ENCODE results near the gene S100A6.
A peak's percentile ranks its signal among the peaks of the same experiment; 100 is the strongest.
"Not testable (repeated sequence)": the region's sequence is repeated elsewhere in the genome, so short reads cannot be mapped to it uniquely, and the experiment has no call there.

S100A6 gene

GRCh38 chr1:153563483-153563901 is 27.7 kb upstream of the S100A6 start:
- DNase-seq, result no peak

GRCh38 chr1:153562021-153562420 is 26.2 kb upstream of the S100A6 start:
- not testable (repeated sequence) for DNase-seq

GRCh38 chr1:153561466-153561985 is 25.7 kb upstream of the S100A6 start:
- no peak for DNase-seq

GRCh38 chr1:153560771-153561465 is 25.1 kb upstream of the S100A6 start:
- DNase-seq, result no peak

- no peak for DNase-seq
Observed at GRCh38 chr1:153560241-153560640, 24.4 kb upstream of the S100A6 start.

GRCh38 chr1:153557877-153558276 is 22.1 kb upstream of the S100A6 start:
- DNase-seq, result no peak

GRCh38 chr1:153556348-153556747 is 20.6 kb upstream of the S100A6 start:
- no peak for DNase-seq

- DNase-seq, result no peak
Observed at GRCh38 chr1:153553830-153554541, 18.2 kb upstream of the S100A6 start.

GRCh38 chr1:153553096-153553495 is 17.3 kb upstream of the S100A6 start:
- no peak for DNase-seq

GRCh38 chr1:153552335-153552734 is 16.5 kb upstream of the S100A6 start:
- no peak for DNase-seq

GRCh38 chr1:153550827-153551500 is 15.2 kb upstream of the S100A6 start:
- no peak for DNase-seq

GRCh38 chr1:153550398-153550758 is 14.6 kb upstream of the S100A6 start:
- no peak for DNase-seq

- no peak for DNase-seq
Observed at GRCh38 chr1:153549741-153550397, 14.1 kb upstream of the S100A6 start.

GRCh38 chr1:153548722-153549688 is 13.2 kb upstream of the S100A6 start, which contains the start of gene S100A3:
Gene S100A3 (minus strand): TSS chr1:153549258. CDS start chr1:153548485, 773 bp downstream.
- no peak for DNase-seq

- DNase-seq, result no peak
Observed at GRCh38 chr1:153547560-153548551, 12.1 kb upstream of the S100A6 start.

- DNase-seq, result no peak
Observed at GRCh38 chr1:153546796-153547559, 11.2 kb upstream of the S100A6 start.

- no peak for DNase-seq
Observed at GRCh38 chr1:153546371-153546770, 10.6 kb upstream of the S100A6 start.

GRCh38 chr1:153545067-153546055 is 9.6 kb upstream of the S100A6 start, which contains the start of gene S100A4:
Gene S100A4 (minus strand): TSS chr1:153545806. CDS start chr1:153544794, 1,012 bp downstream.
- DNase-seq, result peak; percentile 95

Data from stimulated activated CD4-positive, alpha-beta T cell treated with anti-CD3 and anti-CD28 coated beads, Interleukin-4, amount 100 ng/mL, for 24 hours (primary cell).